ENCODE measurements around the gene SLC4A1AP. TPM values are rescaled to one million over a fixed set of nuclear protein-coding genes. Genes with fewer than 3 reads are reported as not detected.

SLC4A1AP gene
- total and polyA plus RNA-seq, 2 experiments from 2014 or later, result 24.3 to 29.2 TPM

DNA sequence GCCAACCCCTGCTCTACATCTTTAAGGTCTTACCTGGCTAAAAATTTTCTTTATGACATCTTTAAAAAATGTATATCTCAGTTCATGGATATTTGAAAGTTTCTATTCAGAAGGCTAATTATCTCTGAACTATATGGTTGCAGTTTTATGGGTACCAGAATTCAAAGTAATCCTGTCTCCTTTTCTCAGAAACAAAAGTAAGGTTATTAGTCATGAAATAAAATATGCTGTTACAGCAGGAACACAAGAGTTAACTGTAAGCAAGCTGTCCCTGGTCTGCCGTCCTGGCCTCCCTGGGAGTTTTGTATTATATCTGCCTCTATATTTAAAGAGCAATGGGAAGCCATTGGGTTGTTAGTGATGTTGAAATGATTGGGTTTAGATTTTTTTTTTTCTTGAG is 34.0 kb downstream of the SLC4A1AP start:
- H2AFZ ChIP-seq, result no peak overlapping the region
- H3K9me3 Mint-ChIP-seq, result no peaks in the 10 kb centered on the region
- no peak for TF ChIP-seq EZH2phosphoT487 (IDR thresholded peaks at IDR 0.05; ENCODE audit: unreplicated experiment)
- TF ChIP-seq, protein P1, sequence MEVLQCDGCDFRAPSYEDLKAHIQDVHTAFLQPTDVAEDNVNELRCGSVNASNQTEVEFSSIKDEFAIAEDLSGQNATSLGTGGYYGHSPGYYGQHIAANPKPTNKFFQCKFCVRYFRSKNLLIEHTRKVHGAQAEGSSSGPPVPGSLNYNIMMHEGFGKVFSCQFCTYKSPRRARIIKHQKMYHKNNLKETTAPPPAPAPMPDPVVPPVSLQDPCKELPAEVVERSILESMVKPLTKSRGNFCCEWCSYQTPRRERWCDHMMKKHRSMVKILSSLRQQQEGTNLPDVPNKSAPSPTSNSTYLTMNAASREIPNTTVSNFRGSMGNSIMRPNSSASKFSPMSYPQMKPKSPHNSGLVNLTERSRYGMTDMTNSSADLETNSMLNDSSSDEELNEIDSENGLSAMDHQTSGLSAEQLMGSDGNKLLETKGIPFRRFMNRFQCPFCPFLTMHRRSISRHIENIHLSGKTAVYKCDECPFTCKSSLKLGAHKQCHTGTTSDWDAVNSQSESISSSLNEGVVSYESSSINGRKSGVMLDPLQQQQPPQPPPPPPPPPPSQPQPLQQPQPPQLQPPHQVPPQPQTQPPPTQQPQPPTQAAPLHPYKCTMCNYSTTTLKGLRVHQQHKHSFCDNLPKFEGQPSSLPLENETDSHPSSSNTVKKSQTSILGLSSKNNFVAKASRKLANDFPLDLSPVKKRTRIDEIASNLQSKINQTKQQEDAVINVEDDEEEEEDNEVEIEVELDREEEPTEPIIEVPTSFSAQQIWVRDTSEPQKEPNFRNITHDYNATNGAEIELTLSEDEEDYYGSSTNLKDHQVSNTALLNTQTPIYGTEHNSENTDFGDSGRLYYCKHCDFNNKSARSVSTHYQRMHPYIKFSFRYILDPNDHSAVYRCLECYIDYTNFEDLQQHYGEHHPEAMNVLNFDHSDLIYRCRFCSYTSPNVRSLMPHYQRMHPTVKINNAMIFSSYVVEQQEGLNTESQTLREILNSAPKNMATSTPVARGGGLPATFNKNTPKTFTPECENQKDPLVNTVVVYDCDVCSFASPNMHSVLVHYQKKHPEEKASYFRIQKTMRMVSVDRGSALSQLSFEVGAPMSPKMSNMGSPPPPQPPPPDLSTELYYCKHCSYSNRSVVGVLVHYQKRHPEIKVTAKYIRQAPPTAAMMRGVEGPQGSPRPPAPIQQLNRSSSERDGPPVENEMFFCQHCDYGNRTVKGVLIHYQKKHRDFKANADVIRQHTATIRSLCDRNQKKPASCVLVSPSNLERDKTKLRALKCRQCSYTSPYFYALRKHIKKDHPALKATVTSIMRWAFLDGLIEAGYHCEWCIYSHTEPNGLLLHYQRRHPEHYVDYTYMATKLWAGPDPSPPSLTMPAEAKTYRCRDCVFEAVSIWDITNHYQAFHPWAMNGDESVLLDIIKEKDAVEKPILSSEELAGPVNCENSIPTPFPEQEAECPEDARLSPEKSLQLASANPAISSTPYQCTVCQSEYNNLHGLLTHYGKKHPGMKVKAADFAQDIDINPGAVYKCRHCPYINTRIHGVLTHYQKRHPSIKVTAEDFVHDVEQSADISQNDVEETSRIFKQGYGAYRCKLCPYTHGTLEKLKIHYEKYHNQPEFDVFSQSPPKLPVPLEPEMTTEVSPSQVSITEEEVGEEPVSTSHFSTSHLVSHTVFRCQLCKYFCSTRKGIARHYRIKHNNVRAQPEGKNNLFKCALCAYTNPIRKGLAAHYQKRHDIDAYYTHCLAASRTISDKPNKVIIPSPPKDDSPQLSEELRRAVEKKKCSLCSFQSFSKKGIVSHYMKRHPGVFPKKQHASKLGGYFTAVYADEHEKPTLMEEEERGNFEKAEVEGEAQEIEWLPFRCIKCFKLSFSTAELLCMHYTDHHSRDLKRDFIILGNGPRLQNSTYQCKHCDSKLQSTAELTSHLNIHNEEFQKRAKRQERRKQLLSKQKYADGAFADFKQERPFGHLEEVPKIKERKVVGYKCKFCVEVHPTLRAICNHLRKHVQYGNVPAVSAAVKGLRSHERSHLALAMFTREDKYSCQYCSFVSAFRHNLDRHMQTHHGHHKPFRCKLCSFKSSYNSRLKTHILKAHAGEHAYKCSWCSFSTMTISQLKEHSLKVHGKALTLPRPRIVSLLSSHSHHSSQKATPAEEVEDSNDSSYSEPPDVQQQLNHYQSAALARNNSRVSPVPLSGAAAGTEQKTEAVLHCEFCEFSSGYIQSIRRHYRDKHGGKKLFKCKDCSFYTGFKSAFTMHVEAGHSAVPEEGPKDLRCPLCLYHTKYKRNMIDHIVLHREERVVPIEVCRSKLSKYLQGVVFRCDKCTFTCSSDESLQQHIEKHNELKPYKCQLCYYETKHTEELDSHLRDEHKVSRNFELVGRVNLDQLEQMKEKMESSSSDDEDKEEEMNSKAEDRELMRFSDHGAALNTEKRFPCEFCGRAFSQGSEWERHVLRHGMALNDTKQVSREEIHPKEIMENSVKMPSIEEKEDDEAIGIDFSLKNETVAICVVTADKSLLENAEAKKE (CRISPR knock-in tag; IDR thresholded peaks at IDR 0.05), result no peak
- TF ChIP-seq, protein P2, sequence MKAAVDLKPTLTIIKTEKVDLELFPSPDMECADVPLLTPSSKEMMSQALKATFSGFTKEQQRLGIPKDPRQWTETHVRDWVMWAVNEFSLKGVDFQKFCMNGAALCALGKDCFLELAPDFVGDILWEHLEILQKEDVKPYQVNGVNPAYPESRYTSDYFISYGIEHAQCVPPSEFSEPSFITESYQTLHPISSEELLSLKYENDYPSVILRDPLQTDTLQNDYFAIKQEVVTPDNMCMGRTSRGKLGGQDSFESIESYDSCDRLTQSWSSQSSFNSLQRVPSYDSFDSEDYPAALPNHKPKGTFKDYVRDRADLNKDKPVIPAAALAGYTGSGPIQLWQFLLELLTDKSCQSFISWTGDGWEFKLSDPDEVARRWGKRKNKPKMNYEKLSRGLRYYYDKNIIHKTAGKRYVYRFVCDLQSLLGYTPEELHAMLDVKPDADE (IDR thresholded peaks at IDR 0.05), result no peak
- TF ChIP-seq, protein P3, sequence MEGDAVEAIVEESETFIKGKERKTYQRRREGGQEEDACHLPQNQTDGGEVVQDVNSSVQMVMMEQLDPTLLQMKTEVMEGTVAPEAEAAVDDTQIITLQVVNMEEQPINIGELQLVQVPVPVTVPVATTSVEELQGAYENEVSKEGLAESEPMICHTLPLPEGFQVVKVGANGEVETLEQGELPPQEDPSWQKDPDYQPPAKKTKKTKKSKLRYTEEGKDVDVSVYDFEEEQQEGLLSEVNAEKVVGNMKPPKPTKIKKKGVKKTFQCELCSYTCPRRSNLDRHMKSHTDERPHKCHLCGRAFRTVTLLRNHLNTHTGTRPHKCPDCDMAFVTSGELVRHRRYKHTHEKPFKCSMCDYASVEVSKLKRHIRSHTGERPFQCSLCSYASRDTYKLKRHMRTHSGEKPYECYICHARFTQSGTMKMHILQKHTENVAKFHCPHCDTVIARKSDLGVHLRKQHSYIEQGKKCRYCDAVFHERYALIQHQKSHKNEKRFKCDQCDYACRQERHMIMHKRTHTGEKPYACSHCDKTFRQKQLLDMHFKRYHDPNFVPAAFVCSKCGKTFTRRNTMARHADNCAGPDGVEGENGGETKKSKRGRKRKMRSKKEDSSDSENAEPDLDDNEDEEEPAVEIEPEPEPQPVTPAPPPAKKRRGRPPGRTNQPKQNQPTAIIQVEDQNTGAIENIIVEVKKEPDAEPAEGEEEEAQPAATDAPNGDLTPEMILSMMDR (conservative IDR thresholded peaks at IDR 0.05; ENCODE audit: low read depth in 2 of 2), result no peak
- no peak for TF ChIP-seq NANOG (IDR thresholded peaks at IDR 0.05; ENCODE audit: borderline replicate concordance)
- TF ChIP-seq POLR2AphosphoS5 (IDR thresholded peaks at IDR 0.05; ENCODE audit: low read depth), result no peak
- TF ChIP-seq JUNB (IDR thresholded peaks at IDR 0.05; ENCODE audit: unreplicated experiment), result no peak
- no peak for TF ChIP-seq ZNF114 (CRISPR knock-in tag; IDR thresholded peaks at IDR 0.05)
- TF ChIP-seq ZNF331 (CRISPR knock-in tag; IDR thresholded peaks at IDR 0.05; ENCODE audit: low read depth), result no peak
- no peak for TF ChIP-seq CREB1 (CRISPR knock-in tag; IDR thresholded peaks at IDR 0.05; ENCODE audit: low read depth)
- TF ChIP-seq EZH2 (IDR thresholded peaks at IDR 0.05; ENCODE audit: low read depth, unreplicated experiment), result no peak
- TF ChIP-seq, protein P4, sequence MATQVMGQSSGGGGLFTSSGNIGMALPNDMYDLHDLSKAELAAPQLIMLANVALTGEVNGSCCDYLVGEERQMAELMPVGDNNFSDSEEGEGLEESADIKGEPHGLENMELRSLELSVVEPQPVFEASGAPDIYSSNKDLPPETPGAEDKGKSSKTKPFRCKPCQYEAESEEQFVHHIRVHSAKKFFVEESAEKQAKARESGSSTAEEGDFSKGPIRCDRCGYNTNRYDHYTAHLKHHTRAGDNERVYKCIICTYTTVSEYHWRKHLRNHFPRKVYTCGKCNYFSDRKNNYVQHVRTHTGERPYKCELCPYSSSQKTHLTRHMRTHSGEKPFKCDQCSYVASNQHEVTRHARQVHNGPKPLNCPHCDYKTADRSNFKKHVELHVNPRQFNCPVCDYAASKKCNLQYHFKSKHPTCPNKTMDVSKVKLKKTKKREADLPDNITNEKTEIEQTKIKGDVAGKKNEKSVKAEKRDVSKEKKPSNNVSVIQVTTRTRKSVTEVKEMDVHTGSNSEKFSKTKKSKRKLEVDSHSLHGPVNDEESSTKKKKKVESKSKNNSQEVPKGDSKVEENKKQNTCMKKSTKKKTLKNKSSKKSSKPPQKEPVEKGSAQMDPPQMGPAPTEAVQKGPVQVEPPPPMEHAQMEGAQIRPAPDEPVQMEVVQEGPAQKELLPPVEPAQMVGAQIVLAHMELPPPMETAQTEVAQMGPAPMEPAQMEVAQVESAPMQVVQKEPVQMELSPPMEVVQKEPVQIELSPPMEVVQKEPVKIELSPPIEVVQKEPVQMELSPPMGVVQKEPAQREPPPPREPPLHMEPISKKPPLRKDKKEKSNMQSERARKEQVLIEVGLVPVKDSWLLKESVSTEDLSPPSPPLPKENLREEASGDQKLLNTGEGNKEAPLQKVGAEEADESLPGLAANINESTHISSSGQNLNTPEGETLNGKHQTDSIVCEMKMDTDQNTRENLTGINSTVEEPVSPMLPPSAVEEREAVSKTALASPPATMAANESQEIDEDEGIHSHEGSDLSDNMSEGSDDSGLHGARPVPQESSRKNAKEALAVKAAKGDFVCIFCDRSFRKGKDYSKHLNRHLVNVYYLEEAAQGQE (IDR thresholded peaks at IDR 0.05; ENCODE audit: unreplicated experiment), result no peak
- TF ChIP-seq STAT1 (IDR thresholded peaks at IDR 0.05; ENCODE audit: unreplicated experiment), result no peak

More for the DNA sequence above, 34.0 kb downstream of the SLC4A1AP start:
- Histone ChIP-seq H3K36me3 (ENCODE audit: insufficient read depth) (no peaks in the 10 kb centered on the region), H3K4me2 (no peak overlapping the region), H3K79me2 (replicated peaks; ENCODE audit: insufficient read depth) (no peaks in the 10 kb centered on the region), H3K4me3 (no peak overlapping the region), H3F3A (replicated peaks; ENCODE audit: low read depth) (no peaks in the 10 kb centered on the region), H3K27me3 (ENCODE audit: insufficient read depth) (no peaks in the 10 kb centered on the region), H4K20me1 (replicated peaks; ENCODE audit: insufficient read depth) (no peaks in the 10 kb centered on the region), H3K9me2 (ENCODE audit: insufficient read depth) (no peaks in the 10 kb centered on the region), H3K27ac (ENCODE audit: low read depth) (no peak overlapping the region), H3K4me1 (ENCODE audit: insufficient read depth) (no peaks in the 10 kb centered on the region)
- no peaks in the 10 kb centered on the region for H3K27me3 Mint-ChIP-seq (ENCODE audit: insufficient read depth, low read depth, poor library complexity)
- no peaks in the 10 kb centered on the region for H3K36me3 Mint-ChIP-seq (ENCODE audit: low read depth)
- H3K27ac Mint-ChIP-seq, result no peak overlapping the region
- ATAC-seq (no peak), DNase-seq (ENCODE audit: low spot score) (no peak)
- H3K4me1 Mint-ChIP-seq, result no peaks in the 10 kb centered on the region
- no peak overlapping the region for H3K4me3 Mint-ChIP-seq

Measured in GM23338 (cell line).